Trophoblast cell (in vitro differentiated cells and primary cell): ENCODE results near the gene ATXN1.

Experiments used
- DNase-seq, 2 donors: peaks; one replicate each; pipeline ENCODE4 v3.0.0-alpha.2; 2016
- H2AFZ ChIP-seq: 2 replicates; pipeline ENCODE4 v1.6.1; 2013; ENCODE audit warnings: low read length, moderate library complexity, mild to moderate bottlenecking; ENCODE audit not compliant: insufficient read depth, poor library complexity
- H2AK5ac ChIP-seq: 2 replicates; pipeline ENCODE4 v1.6.1; 2013; ENCODE audit warnings: mild to moderate bottlenecking, low read length
- H2BK120ac ChIP-seq: 2 replicates; pipeline ENCODE4 v1.6.1; 2013; ENCODE audit warnings: low read length, mild to moderate bottlenecking, moderate library complexity; ENCODE audit not compliant: insufficient read depth, poor library complexity
- H2BK12ac ChIP-seq: 2 replicates; pipeline ENCODE4 v1.6.1; 2013; ENCODE audit warnings: mild to moderate bottlenecking, low read length, moderate library complexity
- H2BK5ac ChIP-seq: 2 replicates; pipeline ENCODE4 v1.6.1; 2013; ENCODE audit warnings: low read length, low read depth, moderate library complexity, mild to moderate bottlenecking; ENCODE audit not compliant: poor library complexity
- H3K14ac ChIP-seq: 2 replicates; pipeline ENCODE4 v1.6.1; 2013; ENCODE audit warnings: mild to moderate bottlenecking, low read length
- H3K18ac ChIP-seq: 2 replicates; pipeline ENCODE4 v1.6.1; 2013; ENCODE audit warnings: mild to moderate bottlenecking, low read length
- H3K23ac ChIP-seq: 2 replicates; pipeline ENCODE4 v1.6.1; 2013; ENCODE audit warnings: low read length
- H3K27ac ChIP-seq: 2 replicates; pipeline ENCODE4 v1.5.1; 2013; ENCODE audit warnings: low read depth, mild to moderate bottlenecking, inconsistent platforms, low read length, moderate library complexity
- H3K27me3 ChIP-seq: 2 replicates; pipeline ENCODE4 v1.6.1; 2013; ENCODE audit warnings: inconsistent platforms, mild to moderate bottlenecking, low read length, moderate library complexity; ENCODE audit not compliant: insufficient read depth
- H3K36me3 ChIP-seq, 2 experiments: 1 replicate in 1 of 2; 2 replicates in 1 of 2; pipeline ENCODE4 v1.6.1; 2013; ENCODE audit warnings: low read length in 2 of 2, mild to moderate bottlenecking in 2 of 2, moderate library complexity in 1 of 2; ENCODE audit not compliant: insufficient read depth in 2 of 2, control insufficient read depth in 1 of 2
- H3K4ac ChIP-seq: 2 replicates; pipeline ENCODE4 v1.6.1; 2013; ENCODE audit warnings: low read depth, mild to moderate bottlenecking, low read length, moderate library complexity
- H3K4me1 ChIP-seq, 2 experiments: 1 replicate in 1 of 2; 2 replicates in 1 of 2; pipeline ENCODE4 v1.6.1; 2013; ENCODE audit warnings: low read length in 2 of 2, mild to moderate bottlenecking in 2 of 2, moderate library complexity in 1 of 2; ENCODE audit not compliant: insufficient read depth in 2 of 2, control insufficient read depth in 1 of 2
- H3K4me2 ChIP-seq: 2 replicates; pipeline ENCODE4 v1.6.1; 2013; ENCODE audit warnings: inconsistent platforms, mild to moderate bottlenecking, low read length, moderate library complexity
- H3K4me3 ChIP-seq: 2 replicates; pipeline ENCODE4 v1.5.1; 2013; ENCODE audit warnings: mild to moderate bottlenecking, low read depth, low read length, inconsistent platforms
- H3K79me1 ChIP-seq: one replicate; pipeline ENCODE4 v1.6.1; 2013; ENCODE audit warnings: low read length
- H3K79me2 ChIP-seq: 2 replicates; pipeline ENCODE4 v1.6.1; 2013; ENCODE audit warnings: low read length, mild to moderate bottlenecking; ENCODE audit not compliant: control insufficient read depth, insufficient read depth, poor library complexity
- H3K9ac ChIP-seq: 2 replicates; pipeline ENCODE4 v1.6.1; 2013; ENCODE audit warnings: mild to moderate bottlenecking, low read length
- H3K9me3 ChIP-seq: 2 replicates; pipeline ENCODE4 v1.6.1; 2013; ENCODE audit warnings: low read depth, mild to moderate bottlenecking, control low read depth, inconsistent platforms, low read length; ENCODE audit not compliant: insufficient read depth
- H4K12ac ChIP-seq: 2 replicates; pipeline ENCODE4 v1.6.1; 2013; ENCODE audit warnings: low read depth, mild to moderate bottlenecking, low read length, moderate library complexity
- H4K8ac ChIP-seq: 2 replicates; pipeline ENCODE4 v1.6.1; 2013; ENCODE audit warnings: low read depth, mild to moderate bottlenecking, low read length, moderate library complexity
- H4K91ac ChIP-seq: one replicate; pipeline ENCODE4 v1.6.1; 2013; ENCODE audit warnings: low read depth, mild to moderate bottlenecking, low read length, moderate library complexity
- WGBS: extraction: QIAGEN DNeasy Blood & Tissue Kit; methylation state at CpG from one replicate; pipeline ENCODE4 v1.1.7; 2013; ENCODE audit warnings: missing lambda C conversion rate; ENCODE audit not compliant: insufficient read length, insufficient coverage; ENCODE audit errors: extremely low coverage; 5-methylcytosine and 5-hydroxymethylcytosine counted together

ATXN1 gene

GRCh38 chr6:16572317-16572716, 188.9 kb downstream of the ATXN1 start:
- no peaks in the 10 kb centered on the region for H3K36me3 ChIP-seq
- no peak overlapping the region for H3K23ac ChIP-seq
- no CpG with 5 or more reads among the region's 5 CpGs for WGBS
- H2AK5ac ChIP-seq = no peak overlapping the region
- no peaks in the 10 kb centered on the region for H3K9me3 ChIP-seq
- no peak overlapping the region for H4K91ac ChIP-seq
- H2BK12ac ChIP-seq = no peak overlapping the region
- no peak overlapping the region for H2BK5ac ChIP-seq
- no peak overlapping the region for H3K27ac ChIP-seq
- H4K8ac ChIP-seq = no peak overlapping the region
- H3K79me1 ChIP-seq = no peaks in the 10 kb centered on the region
- H3K4me1 ChIP-seq = no peaks in the 10 kb centered on the region
- no peak overlapping the region for H3K4me3 ChIP-seq
- no peak overlapping the region for H3K4me2 ChIP-seq
- H3K4ac ChIP-seq = no peak overlapping the region
- no peaks in the 10 kb centered on the region for H3K79me2 ChIP-seq
- no peak for DNase-seq
- peaks cover 3% of the 10 kb centered on the region for H3K27me3 ChIP-seq
- no peak overlapping the region for H4K12ac ChIP-seq
- no peak overlapping the region for H3K14ac ChIP-seq
- no peak overlapping the region for H3K9ac ChIP-seq
- no peak overlapping the region for H3K18ac ChIP-seq
- no peak overlapping the region for H2BK120ac ChIP-seq
- no peak overlapping the region for H2AFZ ChIP-seq

- Histone ChIP-seq H3K9ac (no peak overlapping the region), H3K4ac (no peak overlapping the region), H3K4me2 (no peak overlapping the region), H2BK12ac (no peak overlapping the region), H2BK5ac (no peak overlapping the region), H2BK120ac (no peak overlapping the region), H3K79me1 (no peaks in the 10 kb centered on the region), H3K36me3 (no peaks in the 10 kb centered on the region), H3K14ac (no peak overlapping the region), H3K4me3 (no peak overlapping the region), H4K91ac (no peak overlapping the region), H4K8ac (no peak overlapping the region), H3K23ac (no peak overlapping the region), H3K9me3 (no peaks in the 10 kb centered on the region), H2AFZ (no peak overlapping the region), H3K27me3 (peaks cover 3% of the 10 kb centered on the region), H4K12ac (no peak overlapping the region), H3K4me1 (no peaks in the 10 kb centered on the region), H3K18ac (no peak overlapping the region), H3K79me2 (no peaks in the 10 kb centered on the region), H2AK5ac (no peak overlapping the region), H3K27ac (no peak overlapping the region)
- no CpG with 5 or more reads among the region's 1 CpG for WGBS
- DNase-seq = no peak
Observed at GRCh38 chr6:16570946-16571345, 190.3 kb downstream of the ATXN1 start.

DNA sequence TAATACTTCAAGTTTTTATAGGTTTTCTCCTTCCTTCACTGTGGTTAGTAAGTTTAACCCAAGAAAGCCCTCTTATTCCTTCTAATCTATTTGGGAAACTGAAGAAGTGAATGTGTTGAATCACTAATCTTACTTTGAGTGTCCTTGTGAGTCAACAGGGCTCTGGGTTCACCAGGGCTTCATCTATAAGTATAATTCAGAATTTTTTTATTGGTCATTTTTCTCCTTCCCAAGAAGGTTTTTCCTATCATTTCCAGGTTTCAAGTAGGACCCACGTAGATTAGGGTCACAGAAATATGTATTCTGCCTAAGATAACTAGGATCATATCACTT, 191.1 kb downstream of the ATXN1 start:
- Histone ChIP-seq H3K27me3 (peaks cover 3% of the 10 kb centered on the region), H3K9me3 (no peaks in the 10 kb centered on the region), H2BK5ac (no peak overlapping the region), H3K4me3 (no peak overlapping the region), H4K12ac (no peak overlapping the region), H2AFZ (no peak overlapping the region), H2AK5ac (no peak overlapping the region), H2BK12ac (no peak overlapping the region), H3K79me2 (no peaks in the 10 kb centered on the region), H3K4me2 (no peak overlapping the region), H3K9ac (no peak overlapping the region), H4K8ac (no peak overlapping the region), H3K18ac (no peak overlapping the region), H3K23ac (no peak overlapping the region), H3K36me3 (no peaks in the 10 kb centered on the region), H3K4me1 (no peaks in the 10 kb centered on the region), H4K91ac (no peak overlapping the region), H3K4ac (no peak overlapping the region), H3K79me1 (no peaks in the 10 kb centered on the region), H3K14ac (no peak overlapping the region), H3K27ac (no peak overlapping the region), H2BK120ac (no peak overlapping the region)
- DNase-seq = no peak
- WGBS = no CpG with 5 or more reads among the region's 1 CpG

DNA sequence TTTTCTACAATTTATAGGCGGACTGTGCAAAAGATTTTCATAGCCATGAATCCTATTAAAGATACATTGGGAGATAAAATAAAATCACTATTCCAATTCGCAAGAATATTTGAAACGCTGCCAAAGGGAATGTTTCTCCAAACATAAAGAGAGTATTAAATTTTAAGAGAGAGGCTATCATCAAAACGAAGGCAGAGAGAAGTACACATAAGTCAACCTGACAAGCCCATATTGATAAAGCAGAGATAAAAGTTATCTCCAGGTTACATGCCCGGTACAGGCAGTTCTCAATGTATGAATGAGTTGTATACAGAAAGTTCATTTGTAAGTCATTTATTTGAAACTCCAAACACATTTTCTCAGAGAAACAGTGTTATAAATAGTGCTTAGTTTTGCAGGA, 193.1 kb downstream of the ATXN1 start:
- Histone ChIP-seq H3K27me3 (peaks cover 3% of the 10 kb centered on the region), H2BK12ac (no peak overlapping the region)

More for the DNA sequence above, 193.1 kb downstream of the ATXN1 start:
- Histone ChIP-seq H3K9me3 (no peaks in the 10 kb centered on the region), H4K8ac (no peak overlapping the region), H3K4me1 (no peaks in the 10 kb centered on the region), H3K36me3 (no peaks in the 10 kb centered on the region), H3K79me2 (no peaks in the 10 kb centered on the region), H2BK120ac (no peak overlapping the region), H3K4ac (no peak overlapping the region), H3K4me2 (no peak overlapping the region), H4K12ac (no peak overlapping the region), H3K23ac (no peak overlapping the region), H2AK5ac (no peak overlapping the region), H3K27ac (no peak overlapping the region), H2AFZ (no peak overlapping the region), H4K91ac (no peak overlapping the region), H3K79me1 (no peaks in the 10 kb centered on the region), H3K18ac (no peak overlapping the region), H3K4me3 (no peak overlapping the region), H3K14ac (no peak overlapping the region), H2BK5ac (no peak overlapping the region), H3K9ac (no peak overlapping the region)
- DNase-seq = no peak
- no CpG with 5 or more reads among the region's 5 CpGs for WGBS
